ENCODE measurements around the gene FUCA2. TPM values are rescaled to one million over a fixed set of nuclear protein-coding genes. Genes with fewer than 3 reads are reported as not detected.

The FUCA2 gene
- total RNA-seq, 1 donor from 2014 or later = 19.4 TPM

GRCh38 chr6:143504369-143504768, 7.2 kb downstream of the FUCA2 start:
- Histone ChIP-seq H3K4me3 (no peak overlapping the region), H3K9me3 (no peaks in the 10 kb centered on the region), H3K27me3 (no peaks in the 10 kb centered on the region), H3K36me3 (peaks cover 0 to 3% of the 10 kb centered on the region in 2 donors), H3K27ac (no peak overlapping the region), H3K4me1 (peaks cover 4% of the 10 kb centered on the region)
- no peak for DNase-seq (ENCODE audit: extremely low spot score in 2 of 2)
- intact Hi-C loops (cut with DNase I) = no loop called here
- TF ChIP-seq CTCF (IDR thresholded peaks at IDR 0.05) = no peak
- TF ChIP-seq POLR2A (IDR thresholded peaks at IDR 0.05) = no peak
- TF ChIP-seq POLR2AphosphoS5 (IDR thresholded peaks at IDR 0.05; ENCODE audit: insufficient read depth in 1 of 2, low read depth in 1 of 2) = no peak

GRCh38 chr6:143501851-143502250, 9.7 kb downstream of the FUCA2 start:
- TF ChIP-seq POLR2A (IDR thresholded peaks at IDR 0.05) (no peak), CTCF (IDR thresholded peaks at IDR 0.05) (no peak), POLR2AphosphoS5 (IDR thresholded peaks at IDR 0.05; ENCODE audit: insufficient read depth in 1 of 2, low read depth in 1 of 2) (no peak)
- no peak for DNase-seq (ENCODE audit: extremely low spot score in 2 of 2)
- Histone ChIP-seq H3K27ac (no peak overlapping the region), H3K9me3 (no peaks in the 10 kb centered on the region), H3K4me3 (no peak overlapping the region), H3K36me3 (peaks cover 0 to 7% of the 10 kb centered on the region in 2 donors), H3K4me1 (no peaks in the 10 kb centered on the region), H3K27me3 (no peaks in the 10 kb centered on the region)
- intact Hi-C loops (cut with DNase I) = no loop called here

GRCh38 chr6:143498428-143498827, 13.1 kb downstream of the FUCA2 start:
- Histone ChIP-seq H3K36me3 (peaks cover 0 to 8% of the 10 kb centered on the region in 2 donors), H3K27me3 (no peaks in the 10 kb centered on the region), H3K27ac (no peak overlapping the region), H3K4me3 (no peak overlapping the region), H3K4me1 (no peaks in the 10 kb centered on the region), H3K9me3 (no peaks in the 10 kb centered on the region)
- DNase-seq (ENCODE audit: extremely low spot score in 2 of 2) = no peak
- intact Hi-C loops (cut with DNase I) = no loop called here
- TF ChIP-seq POLR2A (IDR thresholded peaks at IDR 0.05) = no peak

GRCh38 chr6:143496974-143497373, 14.5 kb downstream of the FUCA2 start:
- intact Hi-C loops (cut with DNase I) = no loop called here
- H3K9me3 ChIP-seq = no peaks in the 10 kb centered on the region
- H3K4me1 ChIP-seq = no peaks in the 10 kb centered on the region
- no peak for DNase-seq (ENCODE audit: extremely low spot score in 2 of 2)
- H3K36me3 ChIP-seq = peaks cover 0 to 8% of the 10 kb centered on the region in 2 donors
- H3K27me3 ChIP-seq = no peaks in the 10 kb centered on the region
- H3K27ac ChIP-seq = no peak overlapping the region
- TF ChIP-seq POLR2AphosphoS5 (IDR thresholded peaks at IDR 0.05; ENCODE audit: insufficient read depth in 1 of 2, low read depth in 1 of 2) (no peak), POLR2A (IDR thresholded peaks at IDR 0.05) (no peak), CTCF (IDR thresholded peaks at IDR 0.05) (no peak)
- H3K4me3 ChIP-seq = no peak overlapping the region

- DNase-seq (ENCODE audit: extremely low spot score in 2 of 2) = no peak
- H3K36me3 ChIP-seq = peaks cover 0 to 3% of the 10 kb centered on the region in 2 donors
Observed at GRCh38 chr6:143490775-143491174, 20.7 kb downstream of the FUCA2 start.

More at GRCh38 chr6:143490775-143491174, 20.7 kb downstream of the FUCA2 start:
- Histone ChIP-seq H3K27ac (no peak overlapping the region), H3K27me3 (no peaks in the 10 kb centered on the region), H3K4me1 (no peaks in the 10 kb centered on the region), H3K9me3 (no peaks in the 10 kb centered on the region), H3K4me3 (no peak overlapping the region)
- no peak for TF ChIP-seq POLR2AphosphoS5 (IDR thresholded peaks at IDR 0.05; ENCODE audit: insufficient read depth in 1 of 2, low read depth in 1 of 2)
- no peak for TF ChIP-seq CTCF (IDR thresholded peaks at IDR 0.05)
- TF ChIP-seq POLR2A (IDR thresholded peaks at IDR 0.05) = no peak
- intact Hi-C loops (cut with DNase I) = no loop called here

Measured in vagina (tissue), 2 donors.